DOHH2 (cell line): ENCODE results near the gene TCF20.

ENCODE experiments used
- H3F3A ChIP-seq: fragments of 200-600 bp; sonication (generic), shearing (Covaris generic); 2 replicates; pipeline ENCODE4 v1.6.0; 2016; ENCODE audit warnings: antibody characterized with exemption, mild to moderate bottlenecking; ENCODE audit not compliant: control insufficient read depth, insufficient read depth
- H3K27ac ChIP-seq: fragments of 200-600 bp; sonication (generic); 2 replicates; pipeline ENCODE4 v1.5.1; 2014; ENCODE audit warnings: low read depth, mild to moderate bottlenecking, low read length, moderate library complexity
- H3K27me3 ChIP-seq: fragments of 200-600 bp; sonication (generic); 2 replicates; pipeline ENCODE4 v1.6.1; 2014; ENCODE audit warnings: mild to moderate bottlenecking, low read length, mixed read lengths; ENCODE audit not compliant: control insufficient read depth
- H3K36me3 ChIP-seq: fragments of 200-600 bp; sonication (generic); 2 replicates; pipeline ENCODE4 v1.6.1; 2014; ENCODE audit warnings: mild to moderate bottlenecking, low read length, moderate library complexity, mixed read lengths; ENCODE audit not compliant: control insufficient read depth
- H3K4me1 ChIP-seq: fragments of 200-600 bp; sonication (generic); 2 replicates; pipeline ENCODE4 v1.6.1; 2014; ENCODE audit warnings: mild to moderate bottlenecking, low read length, mixed read lengths; ENCODE audit not compliant: control insufficient read depth
- H3K4me2 ChIP-seq: fragments of 200-600 bp; sonication (generic); 2 replicates; pipeline ENCODE4 v1.6.0; 2014; ENCODE audit warnings: mild to moderate bottlenecking, low read length, moderate library complexity
- H3K4me3 ChIP-seq: fragments of 200-600 bp; sonication (generic); 2 replicates; pipeline ENCODE4 v1.5.1; 2014; ENCODE audit warnings: mild to moderate bottlenecking, low read length, mixed read lengths
- H3K79me2 ChIP-seq: fragments of 200-600 bp; sonication (generic); 2 replicates; pipeline ENCODE4 v1.6.1; 2014; ENCODE audit warnings: mild to moderate bottlenecking, low read length, mixed read lengths; ENCODE audit not compliant: control insufficient read depth
- H3K9me2 ChIP-seq: fragments of 200-600 bp; sonication (generic); replicated peaks from 2 replicates; pipeline ENCODE4 v1.6.1; 2014; ENCODE audit warnings: mild to moderate bottlenecking, low read length, mixed read lengths; ENCODE audit not compliant: control insufficient read depth
- H3K9me3 ChIP-seq: fragments of 200-600 bp; sonication (generic); 2 replicates; pipeline ENCODE4 v1.6.1; 2014; ENCODE audit warnings: antibody characterized with exemption, low read length, mixed read lengths; ENCODE audit not compliant: control insufficient read depth, insufficient read depth
- H4K20me1 ChIP-seq: fragments of 200-600 bp; sonication (generic); 2 replicates; pipeline ENCODE4 v1.6.0; 2014; ENCODE audit warnings: low read depth, mild to moderate bottlenecking, antibody characterized with exemption, low read length, moderate library complexity; ENCODE audit not compliant: control insufficient read depth, insufficient read depth
- EZH2phosphoT487 ChIP-seq: fragments of 200-600 bp; sonication (generic); IDR thresholded peaks from 2 replicates; pipeline ENCODE4 v1.6.1; 2017; ENCODE audit warnings: borderline replicate concordance, mild to moderate bottlenecking, antibody characterized with exemption, low read length, moderate library complexity, mixed read lengths
- TF ChIP-seq, protein P1 (sequence below): fragments of 200-600 bp; sonication (generic); IDR thresholded peaks from one replicate; pipeline ENCODE4 v1.5.1; 2014; ENCODE audit warnings: antibody characterized with exemption, mild to moderate bottlenecking, low read depth, low read length; ENCODE audit not compliant: poor library complexity, severe bottlenecking

The TCF20 gene

GRCh38 chr22:42282252-42282942 is 11.9 kb upstream of the TCF20 start:
- H3F3A ChIP-seq, result no peaks in the 10 kb centered on the region
- H3K79me2 ChIP-seq, result no peaks in the 10 kb centered on the region
- H3K4me1 ChIP-seq, result peaks cover 26% of the 10 kb centered on the region
- no peaks in the 10 kb centered on the region for H4K20me1 ChIP-seq
- no peak overlapping the region for H3K4me3 ChIP-seq
- H3K27me3 ChIP-seq, result peaks cover 30% of the 10 kb centered on the region
- H3K9me2 ChIP-seq, result no peaks in the 10 kb centered on the region
- no peak overlapping the region for H3K4me2 ChIP-seq
- no peaks in the 10 kb centered on the region for H3K9me3 ChIP-seq
- no peaks in the 10 kb centered on the region for H3K36me3 ChIP-seq
- no peak for TF ChIP-seq EZH2phosphoT487
- TF ChIP-seq, protein P1, sequence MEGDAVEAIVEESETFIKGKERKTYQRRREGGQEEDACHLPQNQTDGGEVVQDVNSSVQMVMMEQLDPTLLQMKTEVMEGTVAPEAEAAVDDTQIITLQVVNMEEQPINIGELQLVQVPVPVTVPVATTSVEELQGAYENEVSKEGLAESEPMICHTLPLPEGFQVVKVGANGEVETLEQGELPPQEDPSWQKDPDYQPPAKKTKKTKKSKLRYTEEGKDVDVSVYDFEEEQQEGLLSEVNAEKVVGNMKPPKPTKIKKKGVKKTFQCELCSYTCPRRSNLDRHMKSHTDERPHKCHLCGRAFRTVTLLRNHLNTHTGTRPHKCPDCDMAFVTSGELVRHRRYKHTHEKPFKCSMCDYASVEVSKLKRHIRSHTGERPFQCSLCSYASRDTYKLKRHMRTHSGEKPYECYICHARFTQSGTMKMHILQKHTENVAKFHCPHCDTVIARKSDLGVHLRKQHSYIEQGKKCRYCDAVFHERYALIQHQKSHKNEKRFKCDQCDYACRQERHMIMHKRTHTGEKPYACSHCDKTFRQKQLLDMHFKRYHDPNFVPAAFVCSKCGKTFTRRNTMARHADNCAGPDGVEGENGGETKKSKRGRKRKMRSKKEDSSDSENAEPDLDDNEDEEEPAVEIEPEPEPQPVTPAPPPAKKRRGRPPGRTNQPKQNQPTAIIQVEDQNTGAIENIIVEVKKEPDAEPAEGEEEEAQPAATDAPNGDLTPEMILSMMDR, result no peak
- H3K27ac ChIP-seq, result no peak overlapping the region

DNA sequence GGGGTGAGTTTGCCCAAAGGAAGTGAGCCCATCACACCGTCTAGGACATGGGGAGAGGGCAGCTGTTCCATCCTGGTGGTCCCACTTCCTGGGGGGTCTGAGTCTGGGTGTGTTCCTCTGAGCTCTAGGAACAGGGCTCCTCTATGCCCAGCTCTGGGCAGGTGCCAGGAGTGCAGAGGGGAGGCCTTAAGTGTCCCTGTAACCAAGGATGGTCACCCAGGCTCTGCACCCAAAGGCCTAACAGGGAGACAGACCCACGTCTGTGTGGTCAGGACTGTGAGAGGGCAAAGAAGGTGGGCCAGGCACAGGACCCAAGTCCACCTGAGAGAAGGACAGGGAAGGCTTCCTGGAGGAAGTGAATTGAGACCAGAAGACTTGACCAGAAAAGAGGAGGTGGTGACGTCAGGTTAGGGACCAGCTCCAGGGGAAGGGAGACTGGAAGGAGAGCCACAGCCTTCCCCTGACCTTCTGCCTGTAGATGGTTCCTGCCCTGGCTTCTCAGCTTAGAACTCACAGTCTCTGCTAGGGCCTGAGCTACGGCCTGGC is 11.3 kb upstream of the TCF20 start:
- TF ChIP-seq, protein P1, result no peak
- TF ChIP-seq EZH2phosphoT487, result no peak
- no peaks in the 10 kb centered on the region for H3K79me2 ChIP-seq
- no peaks in the 10 kb centered on the region for H3K36me3 ChIP-seq
- H3K27ac ChIP-seq, result no peak overlapping the region
- no peak overlapping the region for H3K4me2 ChIP-seq
- no peaks in the 10 kb centered on the region for H3K9me3 ChIP-seq
- H3K4me3 ChIP-seq, result no peak overlapping the region
- H3K4me1 ChIP-seq, result peaks cover 19% of the 10 kb centered on the region
- no peaks in the 10 kb centered on the region for H3F3A ChIP-seq
- peaks cover 30% of the 10 kb centered on the region for H3K27me3 ChIP-seq
- no peaks in the 10 kb centered on the region for H3K9me2 ChIP-seq
- H4K20me1 ChIP-seq, result no peaks in the 10 kb centered on the region

DNA sequence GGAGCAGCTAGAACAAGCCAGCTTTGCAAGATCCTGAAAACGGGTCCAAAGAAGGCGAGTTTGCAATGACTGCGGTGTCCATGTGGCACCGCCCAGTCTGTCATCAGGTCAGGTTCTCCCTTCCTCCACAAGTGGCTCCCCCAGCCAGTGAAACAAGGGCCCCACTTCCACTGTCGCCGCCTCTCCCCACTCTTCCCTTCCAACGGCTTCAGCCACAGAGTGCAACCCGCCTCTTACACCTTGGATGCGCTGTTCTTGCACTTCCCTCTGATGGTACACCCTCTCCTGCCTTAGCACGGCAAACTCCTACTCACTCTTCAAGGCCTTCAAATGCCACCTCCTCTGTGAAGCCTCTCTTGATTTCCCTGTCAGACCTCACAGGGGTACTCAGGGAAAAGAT is 10.8 kb upstream of the TCF20 start:
- Histone ChIP-seq H3K4me2 (no peak overlapping the region), H3K27me3 (peaks cover 30% of the 10 kb centered on the region)

More for the DNA sequence above, 10.8 kb upstream of the TCF20 start:
- no peaks in the 10 kb centered on the region for H3K36me3 ChIP-seq
- TF ChIP-seq EZH2phosphoT487, result no peak
- TF ChIP-seq, protein P1, result no peak
- H4K20me1 ChIP-seq, result no peaks in the 10 kb centered on the region
- no peaks in the 10 kb centered on the region for H3F3A ChIP-seq
- no peak overlapping the region for H3K27ac ChIP-seq
- H3K9me2 ChIP-seq, result no peaks in the 10 kb centered on the region
- H3K79me2 ChIP-seq, result no peaks in the 10 kb centered on the region
- H3K4me1 ChIP-seq, result peaks cover 14% of the 10 kb centered on the region
- no peak overlapping the region for H3K4me3 ChIP-seq
- no peaks in the 10 kb centered on the region for H3K9me3 ChIP-seq
